Activated CD4-positive, alpha-beta T cell treated with anti-CD3 and anti-CD28 coated beads, Interleukin-2, amount 50 U/mL, for 4 hours (primary cell): ENCODE measurements around the gene KCNE2.
A peak's percentile ranks its signal among the peaks of the same experiment; 100 is the strongest.
"Not testable (repeated sequence)": the region's sequence is repeated elsewhere in the genome, so short reads cannot be mapped to it uniquely, and the experiment has no call there.

Source experiments
- DNase-seq, 2 experiments: peaks; one replicate each; pipeline ENCODE4 v3.0.0-alpha.2; 2020

KCNE2 gene

GRCh38 chr21:34354836-34355235 lies 9.0 kb upstream of the KCNE2 start:
- no peak for DNase-seq

- no peak for DNase-seq
Observed at GRCh38 chr21:34355570-34355969, 8.2 kb upstream of the KCNE2 start.

- DNase-seq, result no peak
Observed at GRCh38 chr21:34357889-34358288, 5.9 kb upstream of the KCNE2 start.

- no peak for DNase-seq
Observed at GRCh38 chr21:34358866-34359265, 4.9 kb upstream of the KCNE2 start.

- no peak for DNase-seq
Observed at GRCh38 chr21:34360488-34361241, 3.1 kb upstream of the KCNE2 start.

DNA sequence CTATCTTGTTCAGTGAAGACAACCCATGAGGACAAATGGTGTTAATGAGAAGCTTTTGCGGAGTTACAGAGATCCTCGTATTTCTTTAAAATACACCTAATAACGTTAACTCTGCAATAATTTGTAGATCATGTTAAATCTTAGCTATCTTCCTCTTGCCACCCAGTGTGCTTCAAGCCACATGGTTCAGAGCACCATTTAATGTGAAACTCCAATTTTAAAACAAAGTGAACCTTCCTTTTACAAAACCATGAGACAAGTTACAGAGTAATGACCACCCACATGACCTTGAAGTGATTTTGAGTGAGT lies 1.7 kb upstream of the KCNE2 start:
- DNase-seq, result no peak

DNA sequence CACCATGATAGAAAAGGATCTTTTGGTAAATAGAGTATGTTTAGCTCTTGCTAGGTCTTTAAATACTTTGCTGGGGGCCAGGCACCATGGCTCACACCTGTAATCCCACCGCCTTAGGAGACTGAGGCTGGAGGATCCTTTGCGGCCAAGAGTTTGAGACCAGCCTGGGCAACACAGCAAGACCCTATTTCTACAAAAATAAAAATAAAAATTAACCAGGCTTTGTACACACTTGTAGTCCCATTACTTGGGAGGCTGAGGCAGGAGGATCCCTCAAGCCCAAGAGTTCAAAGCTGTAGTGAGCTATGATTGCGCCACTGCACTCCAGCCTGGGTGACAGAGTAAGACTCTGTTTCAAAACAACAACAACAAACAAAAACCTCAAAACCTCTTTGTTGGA lies 1.1 kb upstream of the KCNE2 start:
- DNase-seq, result no peak

DNA sequence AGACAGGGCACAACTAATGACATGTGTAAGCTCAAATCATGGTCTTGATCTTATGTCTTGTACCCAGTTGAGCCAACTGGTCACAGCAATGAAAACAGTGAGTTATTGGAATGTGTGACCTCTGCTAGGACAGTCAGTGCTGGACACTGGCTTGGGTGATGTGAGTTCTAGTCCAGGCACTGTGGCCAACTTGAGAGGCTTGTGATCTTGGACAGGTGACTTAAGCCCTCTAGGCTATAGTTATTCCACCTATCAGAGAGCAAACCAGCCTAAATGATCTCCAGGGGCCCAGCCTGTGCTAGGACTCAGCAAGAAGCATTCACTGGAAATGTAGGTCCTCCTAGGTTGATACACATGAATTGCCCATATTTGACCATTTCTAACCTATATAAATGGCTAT lies 1.1 kb downstream of the KCNE2 start:
- DNase-seq, result no peak

GRCh38 chr21:34365809-34366208 lies 2.0 kb downstream of the KCNE2 start:
- no peak for DNase-seq

DNA sequence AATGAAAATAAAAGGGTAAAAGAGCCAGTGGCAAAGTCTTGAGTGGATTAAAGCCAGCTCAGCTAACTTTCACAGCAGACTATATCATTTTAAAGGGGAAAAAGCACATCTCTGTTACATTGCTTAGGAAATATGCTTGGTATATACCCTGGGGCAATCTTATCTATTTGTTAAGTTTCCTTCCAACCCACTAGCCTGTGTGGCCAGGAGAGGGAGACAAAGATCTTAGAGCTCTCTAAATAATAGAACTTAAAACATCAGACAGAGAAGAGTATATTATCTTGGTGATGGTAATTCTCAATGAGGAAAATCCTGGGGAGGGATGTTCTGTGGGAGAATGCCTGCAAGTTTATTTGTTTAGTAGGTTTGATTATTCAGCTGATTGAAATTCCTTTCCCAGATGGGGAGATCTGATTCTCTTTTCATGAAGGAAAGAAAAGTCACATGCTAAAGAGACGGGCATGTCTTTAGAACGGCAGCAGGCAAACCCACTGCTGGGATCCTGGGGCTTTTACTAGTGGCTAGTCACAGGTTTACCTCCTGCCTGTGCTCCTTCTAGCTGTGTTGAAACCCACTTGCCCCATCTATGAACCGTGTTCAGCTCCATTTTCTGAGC lies 3.6 kb downstream of the KCNE2 start:
- DNase-seq, result peak; percentile 28 to 40

GRCh38 chr21:34369741-34370140 lies 5.9 kb downstream of the KCNE2 start:
- DNase-seq, result no peak

DNA sequence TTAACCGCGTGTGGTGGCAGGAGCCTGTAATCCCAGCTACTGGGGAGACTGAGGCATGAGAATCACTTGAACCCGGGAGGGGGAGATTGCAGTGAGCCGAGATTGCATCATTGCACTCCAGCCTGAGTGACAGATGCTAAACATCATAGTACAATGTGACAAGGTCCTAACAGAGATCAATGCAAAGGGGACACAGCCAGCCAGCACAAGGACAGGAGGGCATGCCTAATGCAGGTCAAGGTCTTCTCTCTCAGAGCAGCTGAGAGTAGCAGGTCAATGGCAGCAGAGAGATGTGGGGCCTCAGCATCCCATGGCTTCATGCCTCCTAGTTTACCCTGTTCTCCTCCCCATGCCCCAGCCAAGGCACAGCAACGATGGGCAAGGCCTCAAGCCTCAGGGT lies 8.5 kb downstream of the KCNE2 start:
- no peak for DNase-seq

- DNase-seq, result not testable (repeated sequence)
Observed at GRCh38 chr21:34374462-34374861, 10.7 kb downstream of the KCNE2 start.

DNA sequence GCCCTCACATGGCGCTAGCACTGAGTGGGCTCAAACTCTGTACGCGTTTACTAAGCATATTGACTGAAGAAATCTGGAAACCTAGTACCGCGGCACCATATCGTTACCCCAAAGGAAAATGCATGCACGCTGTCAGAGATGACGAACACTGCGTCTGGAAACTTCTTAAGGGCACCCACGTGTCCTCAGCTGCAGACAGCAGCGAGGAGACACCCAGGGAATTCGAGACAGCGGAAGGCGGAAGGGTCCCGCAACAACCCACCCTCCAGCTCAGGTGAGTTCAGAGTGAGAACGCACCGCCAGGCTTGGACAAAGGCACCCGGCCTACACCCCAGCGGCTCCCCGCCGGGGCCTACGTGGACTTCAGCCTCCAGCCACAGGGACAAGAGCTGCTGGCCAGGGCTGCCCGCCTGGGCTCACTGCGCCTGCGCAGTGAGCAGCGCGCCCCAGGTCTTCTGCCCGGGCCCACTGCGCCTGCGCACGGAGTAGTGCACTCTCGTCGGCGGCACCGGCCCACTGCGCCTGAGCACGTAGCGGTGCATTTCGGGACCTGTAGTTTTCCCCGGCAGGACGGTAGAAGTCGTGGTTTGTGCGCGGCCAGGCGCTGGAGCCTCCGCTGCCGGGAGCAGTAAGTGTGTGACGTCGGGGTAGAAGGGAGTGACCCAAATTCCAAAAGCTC lies 11.3 kb downstream of the KCNE2 start, which contains the start of gene SMIM11:
SMIM11 (plus strand) TSS at position 568 of the 679 bp plus-strand sequence. CDS start 3,998 bp downstream, outside the sequence.
- not testable (repeated sequence) for DNase-seq

- not testable (repeated sequence) for DNase-seq
Observed at GRCh38 chr21:34375619-34375972, 11.8 kb downstream of the KCNE2 start.

DNA sequence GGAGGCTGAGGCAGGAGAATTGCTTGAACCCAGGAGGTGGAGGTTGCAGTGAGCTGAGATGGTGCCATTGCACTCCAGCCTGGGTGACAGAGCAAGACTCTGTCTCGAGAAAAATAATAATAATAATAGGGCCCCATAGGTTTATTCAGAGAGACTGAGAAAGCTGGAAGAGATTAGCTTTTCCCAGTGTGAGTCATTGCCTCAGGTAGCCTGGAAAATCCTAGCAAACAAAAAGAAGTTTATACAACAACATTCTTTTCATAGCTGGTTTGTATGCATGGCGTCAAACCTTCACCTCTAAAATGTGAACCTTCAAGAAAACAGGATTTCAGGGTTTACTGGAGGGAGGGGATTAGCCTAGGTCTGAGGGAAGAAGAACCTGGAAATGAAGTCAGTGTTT lies 19.3 kb downstream of the KCNE2 start:
- DNase-seq, result not testable (repeated sequence)

DNA sequence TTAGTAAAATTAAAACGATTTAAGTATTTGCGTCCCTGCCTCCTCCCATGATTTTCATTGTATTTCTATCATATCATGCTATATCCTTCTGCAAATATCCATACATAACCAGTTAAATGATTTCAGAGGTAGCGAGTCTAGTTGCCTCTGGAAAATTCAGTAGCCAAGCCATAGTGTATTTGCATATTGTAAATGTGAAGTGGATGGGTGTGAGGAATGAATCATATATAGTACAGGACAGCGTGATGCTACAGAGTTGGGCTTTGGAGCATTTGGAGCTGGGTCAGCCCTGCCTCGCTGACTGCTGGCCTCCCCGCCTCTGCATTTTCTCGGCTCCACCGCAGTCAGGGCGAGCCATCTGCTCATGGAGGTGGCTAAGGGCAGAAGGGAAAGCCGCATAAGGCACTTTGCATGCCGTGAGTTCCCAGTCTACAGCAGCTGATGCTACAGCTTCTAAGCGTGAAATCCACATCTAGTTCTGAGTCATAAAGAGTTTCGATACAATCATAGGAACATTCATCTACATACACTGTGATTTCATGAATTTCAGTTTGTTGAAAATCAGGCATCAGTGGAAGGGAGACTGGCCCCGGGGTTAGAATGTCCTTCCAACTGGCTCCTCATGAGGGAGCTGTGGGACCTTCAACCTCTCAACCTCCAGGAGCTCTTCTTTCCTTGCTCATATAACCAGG lies 20.1 kb downstream of the KCNE2 start:
- DNase-seq, result not testable (repeated sequence)

DNA sequence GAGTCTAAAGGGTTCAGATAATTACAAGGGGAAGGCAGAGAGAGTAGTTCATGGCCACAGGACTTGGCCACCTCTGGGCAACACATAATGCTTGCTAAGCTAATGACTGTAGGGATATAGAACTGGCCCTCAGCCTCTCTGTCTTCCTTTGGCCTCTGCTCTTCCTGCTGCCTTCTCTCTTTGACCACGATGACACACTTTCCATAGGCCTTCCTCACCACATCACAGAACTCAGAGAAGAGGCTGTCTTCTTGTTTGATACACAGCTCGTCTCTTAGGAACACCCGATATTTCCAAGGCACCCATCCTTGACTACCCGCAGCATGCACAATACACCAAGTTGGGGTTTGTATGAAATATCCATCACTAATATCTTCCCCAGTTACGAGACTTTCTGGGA lies 36.7 kb downstream of the KCNE2 start:
- DNase-seq, result not testable (repeated sequence)

DNA sequence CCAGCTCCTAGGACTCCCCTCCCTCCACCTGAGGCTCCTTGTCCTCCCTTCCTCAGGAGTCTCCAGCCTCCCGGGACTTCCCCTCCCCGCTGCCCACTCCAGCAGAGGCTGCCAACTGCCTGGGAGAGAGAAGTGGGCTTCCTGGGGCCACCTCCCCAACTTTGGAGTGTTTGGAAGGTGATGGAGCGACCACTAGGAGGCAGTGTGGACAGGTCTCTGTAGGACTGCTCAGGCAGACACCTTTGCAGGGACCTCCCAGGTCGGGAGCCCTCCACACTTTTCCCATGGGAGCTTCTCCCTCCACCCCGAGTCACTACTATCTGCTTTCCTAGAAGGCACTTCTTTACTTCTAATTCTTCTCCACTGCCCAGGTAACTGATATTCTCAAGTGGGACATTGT lies 40.9 kb downstream of the KCNE2 start:
- not testable (repeated sequence) for DNase-seq

GRCh38 chr21:34405686-34406085 lies 41.9 kb downstream of the KCNE2 start:
- not testable (repeated sequence) for DNase-seq

GRCh38 chr21:34406102-34406501 lies 42.3 kb downstream of the KCNE2 start:
- DNase-seq, result not testable (repeated sequence)

- not testable (repeated sequence) for DNase-seq
Observed at GRCh38 chr21:34406676-34407075, 42.9 kb downstream of the KCNE2 start.

DNA sequence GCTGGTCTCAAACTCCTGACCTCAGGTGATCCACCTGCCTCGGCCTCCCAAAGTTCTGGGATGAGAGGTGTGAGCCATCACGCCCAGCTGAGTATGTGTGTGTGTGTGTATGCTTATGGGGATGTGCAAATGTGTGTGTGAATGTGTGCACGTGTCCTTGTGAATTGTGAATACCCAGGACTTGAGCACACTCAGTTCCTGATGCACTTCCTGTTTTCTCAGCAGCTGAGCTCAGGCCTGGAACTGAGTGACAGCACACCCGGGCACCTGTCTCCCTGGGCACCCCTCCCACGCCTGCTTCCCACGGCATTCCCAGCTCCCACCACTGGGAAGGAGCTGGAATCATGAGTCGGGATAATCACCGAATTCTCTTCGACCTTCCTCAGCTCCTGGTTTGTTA lies 43.5 kb downstream of the KCNE2 start:
- not testable (repeated sequence) for DNase-seq
